Measurements from ENCODE around the gene NIBAN1. TPM values are rescaled to one million over a fixed set of nuclear protein-coding genes. Genes with fewer than 3 reads are reported as not detected.

NIBAN1 gene
- total RNA-seq, 1 experiment from 2014 or later: 5.9 TPM

DNA sequence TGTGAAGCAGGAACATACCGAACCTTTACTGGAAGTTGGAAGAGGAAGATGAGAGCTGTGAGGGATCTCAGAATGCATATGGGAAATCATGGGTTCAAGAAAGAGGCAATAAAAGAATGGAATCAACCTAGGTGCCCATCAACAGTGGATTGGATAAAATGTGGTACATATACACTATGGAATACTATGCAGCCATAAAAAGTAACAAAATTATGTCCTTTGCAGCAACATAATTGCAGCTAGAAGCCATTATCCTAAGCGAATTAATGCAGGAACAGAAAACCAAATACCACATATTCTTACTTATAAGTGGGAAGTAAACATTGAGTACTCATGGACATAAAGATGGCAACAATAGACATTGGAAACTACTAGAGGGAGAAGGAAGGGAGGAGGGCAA, 40.4 kb downstream of the NIBAN1 start:
- Histone ChIP-seq H3K4ac (ENCODE audit: low read depth, low read length) (no peak overlapping the region), H3K79me2 (ENCODE audit: insufficient read depth, low read length) (no peaks in the 10 kb centered on the region), H3K79me1 (ENCODE audit: insufficient read depth, low read depth, low read length, poor library complexity, severe bottlenecking) (no peaks in the 10 kb centered on the region), H3K9ac (ENCODE audit: extremely low read depth, insufficient read length, low read length) (no peak overlapping the region), H3K4me1 (ENCODE audit: insufficient read depth, low read length) (peaks cover 3% of the 10 kb centered on the region; the same call in 1 of the 2 replicates), H2AFZ (ENCODE audit: low read length) (no peak overlapping the region), H4K5ac (ENCODE audit: insufficient read length, low read depth, low read length) (no peak overlapping the region), H4K8ac (replicated peaks; ENCODE audit: insufficient read length, low read depth, low read length) (no peak overlapping the region), H3K18ac (ENCODE audit: insufficient read length, low read depth, low read length) (no peak overlapping the region), H3K4me2 (ENCODE audit: insufficient read depth, insufficient read length, low read length) (no peak overlapping the region), H4K91ac (ENCODE audit: insufficient read length, low read depth, low read length) (no peak overlapping the region), H3K23me2 (ENCODE audit: insufficient read length, low read depth, low read length, poor library complexity, severe bottlenecking) (no peaks in the 10 kb centered on the region), H3K27me3 (ENCODE audit: insufficient read depth, low read length) (no peaks in the 10 kb centered on the region), H3K27ac (ENCODE audit: insufficient read length, low read depth, low read length) (no peak overlapping the region), H2BK20ac (ENCODE audit: low read depth, low read length, poor library complexity, severe bottlenecking) (no peak overlapping the region), H2BK12ac (ENCODE audit: insufficient read length, low read depth, low read length) (no peak overlapping the region), H4K20me1 (ENCODE audit: control insufficient read depth, insufficient read depth, insufficient read length) (no peaks in the 10 kb centered on the region), H3K14ac (ENCODE audit: insufficient read depth, low read length) (no peak overlapping the region), H3K56ac (ENCODE audit: insufficient read length, low read depth, low read length) (no peak overlapping the region), H2AK5ac (ENCODE audit: insufficient read length, low read length) (no peak overlapping the region), H2BK5ac (ENCODE audit: insufficient read length, low read length) (no peak overlapping the region), H2BK120ac (ENCODE audit: low read depth, low read length, poor library complexity, severe bottlenecking) (no peak overlapping the region), H3T11ph (ENCODE audit: low read length) (no peak overlapping the region), H3K9me3 (ENCODE audit: control insufficient read depth, low read depth, low read length) (no peaks in the 10 kb centered on the region), H2BK15ac (ENCODE audit: low read depth, low read length) (no peak overlapping the region), H3K23ac (ENCODE audit: insufficient read length, low read depth, low read length) (no peak overlapping the region)
- TF ChIP-seq, protein P1, sequence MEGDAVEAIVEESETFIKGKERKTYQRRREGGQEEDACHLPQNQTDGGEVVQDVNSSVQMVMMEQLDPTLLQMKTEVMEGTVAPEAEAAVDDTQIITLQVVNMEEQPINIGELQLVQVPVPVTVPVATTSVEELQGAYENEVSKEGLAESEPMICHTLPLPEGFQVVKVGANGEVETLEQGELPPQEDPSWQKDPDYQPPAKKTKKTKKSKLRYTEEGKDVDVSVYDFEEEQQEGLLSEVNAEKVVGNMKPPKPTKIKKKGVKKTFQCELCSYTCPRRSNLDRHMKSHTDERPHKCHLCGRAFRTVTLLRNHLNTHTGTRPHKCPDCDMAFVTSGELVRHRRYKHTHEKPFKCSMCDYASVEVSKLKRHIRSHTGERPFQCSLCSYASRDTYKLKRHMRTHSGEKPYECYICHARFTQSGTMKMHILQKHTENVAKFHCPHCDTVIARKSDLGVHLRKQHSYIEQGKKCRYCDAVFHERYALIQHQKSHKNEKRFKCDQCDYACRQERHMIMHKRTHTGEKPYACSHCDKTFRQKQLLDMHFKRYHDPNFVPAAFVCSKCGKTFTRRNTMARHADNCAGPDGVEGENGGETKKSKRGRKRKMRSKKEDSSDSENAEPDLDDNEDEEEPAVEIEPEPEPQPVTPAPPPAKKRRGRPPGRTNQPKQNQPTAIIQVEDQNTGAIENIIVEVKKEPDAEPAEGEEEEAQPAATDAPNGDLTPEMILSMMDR (conservative IDR thresholded peaks at IDR 0.05): no peak
- DNase-seq: no peak
- Mint-ChIP-seq H3K36me3 (ENCODE audit: insufficient read depth in 1 of 3, low read depth in 3 of 3) (no peaks in the 10 kb centered on the region; a peak in 1 of 7 replicates), H3K27ac (no peak overlapping the region), H3K9me3 (no peaks in the 10 kb centered on the region; a peak in 1 of 5 replicates), H3K27me3 (ENCODE audit: low read depth) (no peaks in the 10 kb centered on the region; the same call in 1 of the 2 replicates), H3K4me3 (no peak overlapping the region), H3K4me1 (peaks cover 19% of the 10 kb centered on the region in 2 experiments)
- no CpG with 5 or more reads among the region's 2 CpGs for WGBS (ENCODE audit: extremely low coverage, insufficient read length, low lambda C conversion rate)

All from H9 (cell line).